B cell (primary cell): Measurements from ENCODE around the gene EFCC1. TPM values are rescaled to one million over a fixed set of nuclear protein-coding genes. Genes with fewer than 3 reads are reported as not detected.

Experiments used
- ATAC-seq: fragments of 200-7000 bp; cut with Tn5 transposase; one replicate; pipeline ENCODE4 v1.10.0; 2021; ENCODE audit warnings: low read depth, mild to moderate bottlenecking, moderate number of reproducible peaks, moderate library complexity
- CTCF ChIA-PET: fragments of 350-600 bp; sonication (Branson Sonifier 250); formaldehyde crosslinking; loops from one replicate; lab custom pipeline; 2021; ENCODE audit warnings: antibody characterized with exemption, inconsistent platforms; lab: Charles Lee
- POLR2A ChIA-PET: fragments of 350-600 bp; sonication (Branson Sonifier 250); formaldehyde crosslinking; loops from one replicate; lab custom pipeline; 2021; ENCODE audit warnings: antibody characterized with exemption; lab: Charles Lee
- DNase-seq: peaks from one replicate; pipeline ENCODE4 v3.0.0; 2013
- H2AFZ ChIP-seq: 2 replicates; pipeline ENCODE4 v1.6.1; 2012; ENCODE audit warnings: mild to moderate bottlenecking, low read depth, low read length; ENCODE audit not compliant: insufficient read depth, poor library complexity, severe bottlenecking
- H3K27ac ChIP-seq, 2 donors: 1 replicate in 1 of 2; 2 replicates in 1 of 2; pipeline ENCODE4 v1.5.1; 2012 to 2013; ENCODE audit warnings: low read length in 2 of 2, mild to moderate bottlenecking in 2 of 2, moderate library complexity in 1 of 2
- H3K27me3 ChIP-seq, 4 experiments: fragments of 200-600 bp in 1 of 4; sonication (generic) in 1 of 4; replicated peaks in 1 of 4; 1 replicate in 2 of 4; 2 replicates in 2 of 4; pipeline versions ENCODE4 v1.6.1 to v1.7.0; 2013 to 2016; ENCODE audit warnings: low read length in 3 of 4, mild to moderate bottlenecking in 2 of 4, mixed read lengths in 1 of 4, moderate library complexity in 1 of 4; ENCODE audit not compliant: insufficient read depth in 4 of 4, control insufficient read depth in 3 of 4; ENCODE audit errors: control extremely low read depth in 1 of 4
- H3K36me3 ChIP-seq, 2 experiments: replicated peaks in 1 of 2; 1 replicate in 1 of 2; 2 replicates in 1 of 2; pipeline versions ENCODE4 v1.6.1 to v1.7.1; 2013; ENCODE audit warnings: low read length in 1 of 2; ENCODE audit not compliant: insufficient read depth in 2 of 2, control insufficient read depth in 1 of 2; ENCODE audit errors: control extremely low read depth in 1 of 2, extremely low read depth in 1 of 2
- H3K4me1 ChIP-seq, 2 donors: fragments of 200-600 bp in 1 of 2; sonication (generic) in 1 of 2; 1 replicate in 1 of 2; 2 replicates in 1 of 2; pipeline versions ENCODE4 v1.5.1 to v1.6.1; 2013 to 2017; ENCODE audit warnings: low read length in 2 of 2; ENCODE audit not compliant: control insufficient read depth in 2 of 2, insufficient read depth in 2 of 2
- H3K4me2 ChIP-seq: replicated peaks from 2 replicates; pipeline ENCODE3; 2012; ENCODE audit warnings: mild to moderate bottlenecking, low read depth, low read length; ENCODE audit not compliant: poor library complexity, severe bottlenecking
- H3K4me3 ChIP-seq, 5 experiments: fragments of 200-600 bp in 1 of 5; sonication (generic) in 1 of 5; 1 replicate in 3 of 5; 2 replicates in 2 of 5; pipeline versions ENCODE4 v1.5.1 to v1.7.0; 2011 to 2016; ENCODE audit warnings: low read length in 4 of 5, mild to moderate bottlenecking in 4 of 5, low read depth in 2 of 5, control low read depth in 1 of 5, moderate library complexity in 1 of 5; ENCODE audit not compliant: insufficient read depth in 1 of 5; ENCODE audit errors: control extremely low read depth in 1 of 5, extremely low read depth in 1 of 5
- H3K79me2 ChIP-seq: fragments of 200-600 bp; sonication (generic); one replicate; pipeline ENCODE4 v1.6.0; 2016; ENCODE audit warnings: low read length; ENCODE audit not compliant: control insufficient read depth, insufficient read depth
- H3K9ac ChIP-seq: fragments of 200-600 bp; sonication (generic); 2 replicates; pipeline ENCODE4 v1.6.1; 2017; ENCODE audit warnings: mild to moderate bottlenecking, low read length, moderate library complexity
- H3K9me3 ChIP-seq, 3 donors: one replicate each; pipeline versions ENCODE4 v1.6.1 to v1.7.1; 2013; ENCODE audit warnings: low read length in 2 of 3; ENCODE audit not compliant: control insufficient read depth in 2 of 3, insufficient read depth in 1 of 3; ENCODE audit errors: control extremely low read depth in 1 of 3
- H4K20me1 ChIP-seq: 2 replicates; pipeline ENCODE4 v1.6.0; 2012; ENCODE audit warnings: mild to moderate bottlenecking, low read length; ENCODE audit not compliant: insufficient read depth, control insufficient read depth, poor library complexity, severe bottlenecking
- H3K27ac Mint-ChIP-seq: one replicate; pipeline ENCODE4 v1.8.0; 2021; ENCODE audit warnings: mixed read lengths
- H3K27me3 Mint-ChIP-seq: one replicate; pipeline ENCODE4 v1.8.0; 2021; ENCODE audit warnings: mixed read lengths
- H3K4me1 Mint-ChIP-seq: one replicate; pipeline ENCODE4 v1.8.0; 2021; ENCODE audit warnings: mixed read lengths
- H3K4me3 Mint-ChIP-seq: one replicate; pipeline ENCODE4 v1.8.0; 2021; ENCODE audit warnings: mixed read lengths
- H3K9me3 Mint-ChIP-seq: one replicate; pipeline ENCODE4 v1.8.0; 2022; ENCODE audit warnings: mixed read lengths; ENCODE audit not compliant: insufficient read depth
- CTCF ChIP-seq: fragments of 200-600 bp; IDR thresholded peaks from one replicate; pipeline ENCODE4 v1.8.0; 2022; ENCODE audit warnings: antibody characterized with exemption, mild to moderate bottlenecking
- EZH2 ChIP-seq: IDR thresholded peaks from 2 replicates; pipeline ENCODE4 v1.6.1; 2012; ENCODE audit warnings: borderline replicate concordance, low read depth, mild to moderate bottlenecking, moderate library complexity, low read length; ENCODE audit not compliant: insufficient read depth, poor library complexity, severe bottlenecking
- WGBS: methylation state at CpG from one replicate; pipeline ENCODE4 v1.1.5; 2013; ENCODE audit warnings: missing lambda C conversion rate; ENCODE audit not compliant: insufficient coverage; 5-methylcytosine and 5-hydroxymethylcytosine counted together
- intact Hi-C: fragments of 100-400 bp; cut with micrococcal nuclease; formaldehyde crosslinking; loops from one replicate; pipeline ENCODE4 v1.10.0; 2022
- polyA plus RNA-seq: library from polyadenylated mRNA; depleted of rRNA; stranded (reverse); fragments of >200 nt; gene quantifications from 2 replicates; pipeline ENCODE4 v1.2.3, GENCODE V29; 2012
- total RNA-seq, 2 donors: library from RNA; stranded (reverse); fragments of 120-200 nt in 1 of 2; gene quantifications; 1 replicate in 1 of 2; 2 replicates in 1 of 2; pipeline versions ENCODE4 v1.2.3 to v1.2.4, GENCODE V29; 2013 to 2022

EFCC1 gene
- total and polyA plus RNA-seq, 2 donors (not counting 1 experiment from before 2014, with no cell fraction given), result 0.06 TPM; not detected in 1

- no peak overlapping the region for H3K27ac Mint-ChIP-seq
- Histone ChIP-seq H3K79me2 (no peaks in the 10 kb centered on the region), H3K9me3 (no peaks in the 10 kb centered on the region), H3K4me1 (peaks cover 14 to 15% of the 10 kb centered on the region in 2 donors), H3K9ac (no peak overlapping the region), H3K4me3 (no peak overlapping the region), H3K27me3 (no peaks in the 10 kb centered on the region), H2AFZ (no peak overlapping the region), H3K27ac (no peak overlapping the region), H3K4me2 (no peak overlapping the region), H4K20me1 (no peaks in the 10 kb centered on the region), H3K36me3 (no peaks in the 10 kb centered on the region)
- no peaks in the 10 kb centered on the region for H3K9me3 Mint-ChIP-seq
- H3K4me1 Mint-ChIP-seq, result peaks cover 11% of the 10 kb centered on the region
- DNase-seq, result peak; percentile 80
- ATAC-seq, result peak; percentile 64
- TF ChIP-seq EZH2, result no peak
- TF ChIP-seq CTCF, result peak; percentile 97
- intact Hi-C loops, result loop anchor here (1.0 to 10.0 kb wide), 6 partner anchors 46 to 354 kb away; no protein-coding TSS in a partner anchor
- 15% methylated on average over 4 of the region's 12 CpGs for WGBS
- no peak overlapping the region for H3K4me3 Mint-ChIP-seq
- ChIA-PET CTCF (interaction anchor here (0.5 to 6.4 kb wide), 65 partner anchors 10 to 1540 kb away, joined by 3 to 134 read pairs (median 4); partner anchors contain the start of genes CFAP92, COPG1 and RAB43), POLR2A (interaction anchor here (0.6 to 1.5 kb wide), 5 partner anchors 46 to 426 kb away, joined by 3 to 8 read pairs (median 4); partner anchors contain the start of gene RAB43)
- H3K27me3 Mint-ChIP-seq, result peaks cover 4% of the 10 kb centered on the region
Measured at GRCh38 chr3:128969993-128970739, 30.9 kb upstream of the EFCC1 start.

- DNase-seq, result no peak
- H3K4me3 Mint-ChIP-seq, result no peak overlapping the region
- Histone ChIP-seq H3K36me3 (no peaks in the 10 kb centered on the region), H3K27me3 (no peaks in the 10 kb centered on the region), H3K9me3 (no peaks in the 10 kb centered on the region), H3K27ac (no peak overlapping the region), H3K4me3 (no peak overlapping the region), H2AFZ (no peak overlapping the region), H3K9ac (no peak overlapping the region), H3K79me2 (no peaks in the 10 kb centered on the region), H3K4me2 (no peak overlapping the region), H4K20me1 (no peaks in the 10 kb centered on the region), H3K4me1 (peaks cover 14 to 15% of the 10 kb centered on the region in 2 donors)
- TF ChIP-seq EZH2 (no peak), CTCF (no peak)
- ChIA-PET CTCF (interaction anchor here (0.6 to 6.4 kb wide), 51 partner anchors 10 to 702 kb away, joined by 3 to 134 read pairs (median 5); partner anchors contain the start of genes CFAP92, COPG1 and RAB43), POLR2A (interaction anchor here (0.6 to 1.5 kb wide), 4 partner anchors 46 to 290 kb away, joined by 3 to 8 read pairs (median 4); partner anchors contain the start of gene RAB43)
- intact Hi-C loops, result loop anchor here (1.0 to 10.0 kb wide), 6 partner anchors 46 to 354 kb away; no protein-coding TSS in a partner anchor
- WGBS, result no CpG with 5 or more reads among the region's 1 CpG
- H3K9me3 Mint-ChIP-seq, result no peaks in the 10 kb centered on the region
- ATAC-seq, result no peak
- H3K27me3 Mint-ChIP-seq, result peaks cover 4% of the 10 kb centered on the region
- peaks cover 13% of the 10 kb centered on the region for H3K4me1 Mint-ChIP-seq
- no peak overlapping the region for H3K27ac Mint-ChIP-seq
Measured at GRCh38 chr3:128970740-128971047, 30.4 kb upstream of the EFCC1 start.
